WTC11 (cell line): ENCODE data around the gene MYH9. TPM values are rescaled to one million over a fixed set of nuclear protein-coding genes. Genes with fewer than 3 reads are reported as not detected.

ENCODE experiments used
- ATAC-seq: fragments of 200-7000 bp; cut with Tn5 transposase; 2 replicates; pipeline ENCODE4 v1.10.0; 2021; ENCODE audit warnings: mild to moderate bottlenecking, moderate library complexity
- CTCF ChIA-PET: fragments of 300-600 bp; sonication (Branson Sonifier 250); formaldehyde crosslinking; loops from one replicate; lab custom pipeline; 2021; ENCODE audit warnings: antibody characterized with exemption; lab: Charles Lee
- POLR2A ChIA-PET: fragments of 350-600 bp; sonication (Branson Sonifier 250); formaldehyde crosslinking; loops from one replicate; lab custom pipeline; 2021; ENCODE audit warnings: antibody characterized with exemption; lab: Charles Lee
- DNase-seq: peaks from one replicate; pipeline ENCODE4 v3.0.0; 2021; ENCODE audit warnings: low spot score
- H3K27ac Mint-ChIP-seq: 2 replicates; pipeline ENCODE4 v1.8.0; 2021; ENCODE audit warnings: mixed read lengths
- H3K27me3 Mint-ChIP-seq: 2 replicates; pipeline ENCODE4 v1.8.0; 2021; ENCODE audit warnings: low read depth, mild to moderate bottlenecking, moderate library complexity, mixed read lengths
- H3K36me3 Mint-ChIP-seq: 2 replicates; pipeline ENCODE4 v1.8.0; 2021; ENCODE audit warnings: mixed read lengths
- H3K4me1 Mint-ChIP-seq: 2 replicates; pipeline ENCODE4 v1.8.0; 2022; ENCODE audit warnings: mixed read lengths
- H3K4me3 Mint-ChIP-seq: 2 replicates; pipeline ENCODE4 v1.8.0; 2021; ENCODE audit warnings: mild to moderate bottlenecking, moderate library complexity, mixed read lengths
- H3K9me3 Mint-ChIP-seq: 2 replicates; pipeline ENCODE4 v1.8.0; 2021; ENCODE audit warnings: mixed read lengths
- ATF1 ChIP-seq: sonication (generic); formaldehyde crosslinking; IDR thresholded peaks from 2 replicates; pipeline ENCODE4 v1.8.1; 2023; ENCODE audit warnings: mild to moderate bottlenecking, moderate library complexity, missing genetic modification reagents
- ATF3 ChIP-seq: sonication (generic); formaldehyde crosslinking; conservative IDR thresholded peaks from 2 replicates; pipeline ENCODE4 v1.8.1; 2022; ENCODE audit warnings: mild to moderate bottlenecking, missing genetic modification reagents
- CDX4 ChIP-seq: fragments of 250-450 bp; sonication (Bioruptor Pico); IDR thresholded peaks from 2 replicates; pipeline ENCODE4 v1.9.0; 2021; ENCODE audit warnings: moderate library complexity, mild to moderate bottlenecking, inconsistent platforms, borderline replicate concordance
- ELF4 ChIP-seq: sonication (generic); formaldehyde crosslinking; IDR thresholded peaks from 2 replicates; pipeline ENCODE4 v1.8.1; 2022; ENCODE audit warnings: low read depth, mild to moderate bottlenecking, moderate library complexity, missing genetic modification reagents
- EMX1 ChIP-seq: fragments of 250-450 bp; sonication (Bioruptor Pico); IDR thresholded peaks from 2 replicates; pipeline ENCODE4 v1.8.0; 2021; ENCODE audit warnings: mild to moderate bottlenecking
- ETV6 ChIP-seq: sonication (generic); formaldehyde crosslinking; IDR thresholded peaks from 2 replicates; pipeline ENCODE4 v1.8.1; 2022; ENCODE audit warnings: mild to moderate bottlenecking, missing genetic modification reagents
- FOXK1 ChIP-seq: sonication (generic); formaldehyde crosslinking; IDR thresholded peaks from 2 replicates; pipeline ENCODE4 v1.8.0; 2022; ENCODE audit warnings: mild to moderate bottlenecking, moderate library complexity, missing genetic modification reagents
- HMGXB4 ChIP-seq: sonication (generic); formaldehyde crosslinking; IDR thresholded peaks from 2 replicates; pipeline ENCODE4 v1.8.1; 2023; ENCODE audit warnings: mild to moderate bottlenecking, moderate library complexity, missing genetic modification reagents
- NFATC4 ChIP-seq: fragments of 250-450 bp; sonication (Bioruptor Pico); IDR thresholded peaks from 2 replicates; pipeline ENCODE4 v1.9.0; 2021; ENCODE audit warnings: mild to moderate bottlenecking
- NR3C1 ChIP-seq: sonication (generic); formaldehyde crosslinking; conservative IDR thresholded peaks from 2 replicates; pipeline ENCODE4 v1.8.1; 2023; ENCODE audit warnings: low read depth, mild to moderate bottlenecking, missing genetic modification reagents
- OVOL2 ChIP-seq: fragments of 250-450 bp; sonication (Bioruptor Pico); IDR thresholded peaks from 2 replicates; pipeline ENCODE4 v1.9.0; 2021; ENCODE audit warnings: mild to moderate bottlenecking, borderline replicate concordance
- PREB ChIP-seq: sonication (generic); formaldehyde crosslinking; IDR thresholded peaks from 2 replicates; pipeline ENCODE4 v1.8.1; 2022; ENCODE audit warnings: mild to moderate bottlenecking, missing genetic modification reagents, moderate library complexity, borderline replicate concordance
- RELA ChIP-seq: sonication (generic); formaldehyde crosslinking; IDR thresholded peaks from 2 replicates; pipeline ENCODE4 v1.8.1; 2022; ENCODE audit warnings: missing genetic modification reagents, mild to moderate bottlenecking, borderline replicate concordance
- ZNF219 ChIP-seq: sonication (generic); formaldehyde crosslinking; IDR thresholded peaks from 2 replicates; pipeline ENCODE4 v1.8.0; 2023; ENCODE audit warnings: missing genetic modification reagents, mild to moderate bottlenecking, borderline replicate concordance
- ZNF263 ChIP-seq: sonication (generic); formaldehyde crosslinking; IDR thresholded peaks from 2 replicates; pipeline ENCODE4 v1.8.1; 2022; ENCODE audit warnings: low read depth, mild to moderate bottlenecking, moderate library complexity, missing genetic modification reagents
- ZNF416 ChIP-seq: fragments of 250-450 bp; sonication (Bioruptor Pico); IDR thresholded peaks from 2 replicates; pipeline ENCODE4 v1.9.0; 2021; ENCODE audit warnings: mild to moderate bottlenecking, inconsistent platforms
- ZNF423 ChIP-seq: fragments of 250-450 bp; sonication (Bioruptor Pico); IDR thresholded peaks from 2 replicates; pipeline ENCODE4 v2.1.2; 2022; ENCODE audit warnings: mild to moderate bottlenecking, moderate library complexity
- ZNF512 ChIP-seq: sonication (generic); formaldehyde crosslinking; IDR thresholded peaks from 2 replicates; pipeline ENCODE4 v1.8.1; 2022; ENCODE audit warnings: missing genetic modification reagents, borderline replicate concordance
- total RNA-seq: library from RNA; stranded (reverse); gene quantifications from 3 replicates; pipeline ENCODE4 v1.2.3, GENCODE V29; 2021
- TF ChIP-seq, protein P1 (sequence below): sonication (generic); formaldehyde crosslinking; IDR thresholded peaks from 2 replicates; pipeline ENCODE4 v1.8.0; 2022; ENCODE audit warnings: missing genetic modification reagents
- TF ChIP-seq, protein P2 (sequence below): sonication (generic); formaldehyde crosslinking; conservative IDR thresholded peaks from 2 replicates; pipeline ENCODE4 v1.8.1; 2023; ENCODE audit warnings: mild to moderate bottlenecking, low read depth, missing genetic modification reagents, moderate library complexity

The MYH9 gene
- total RNA-seq, 1 experiment from 2014 or later, result 277 TPM

DNA sequence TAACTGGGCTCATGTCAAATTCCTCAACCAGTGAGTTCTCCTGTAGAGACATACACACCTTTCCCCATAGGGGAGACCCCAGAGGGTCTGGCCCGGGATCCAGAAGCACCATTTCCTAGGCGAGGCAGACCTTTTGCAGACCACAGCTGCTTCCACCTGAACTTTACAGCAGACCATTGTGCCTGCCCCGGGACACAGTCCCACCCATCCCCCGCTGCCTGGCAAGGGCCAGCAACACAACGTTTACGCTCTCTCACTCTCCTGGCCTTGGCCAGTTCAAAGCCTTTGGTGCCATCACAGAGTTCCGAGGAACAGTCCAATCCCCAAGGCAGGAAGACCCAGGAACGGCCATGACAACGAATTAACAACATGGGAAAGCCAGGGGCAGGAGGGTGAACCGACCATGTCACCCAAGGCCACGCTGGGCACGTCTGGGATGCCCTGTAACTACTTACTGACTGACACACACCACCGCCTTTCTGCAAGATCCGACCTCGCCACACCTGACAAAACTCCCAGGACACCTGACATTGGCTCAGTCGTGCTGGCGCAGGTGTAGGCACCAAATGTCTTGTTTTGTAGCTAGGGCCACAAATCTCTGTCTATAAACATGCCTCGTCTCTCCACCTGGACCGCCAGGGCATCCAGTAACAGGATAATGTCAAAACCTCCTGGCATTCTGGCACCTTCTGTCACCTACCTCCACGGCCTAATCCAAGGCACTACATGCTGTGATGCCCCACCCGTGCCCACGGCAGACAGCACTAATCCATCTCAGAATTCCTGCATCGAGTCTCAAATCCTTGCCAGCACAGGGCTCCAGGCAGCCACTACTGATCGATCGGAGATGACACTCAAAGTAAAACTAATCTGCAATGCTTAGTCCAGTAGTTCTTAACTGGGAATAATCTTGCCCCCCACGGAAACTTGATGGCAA lies 51.3 kb downstream of the MYH9 start (continued):
- TF ChIP-seq, protein P1, sequence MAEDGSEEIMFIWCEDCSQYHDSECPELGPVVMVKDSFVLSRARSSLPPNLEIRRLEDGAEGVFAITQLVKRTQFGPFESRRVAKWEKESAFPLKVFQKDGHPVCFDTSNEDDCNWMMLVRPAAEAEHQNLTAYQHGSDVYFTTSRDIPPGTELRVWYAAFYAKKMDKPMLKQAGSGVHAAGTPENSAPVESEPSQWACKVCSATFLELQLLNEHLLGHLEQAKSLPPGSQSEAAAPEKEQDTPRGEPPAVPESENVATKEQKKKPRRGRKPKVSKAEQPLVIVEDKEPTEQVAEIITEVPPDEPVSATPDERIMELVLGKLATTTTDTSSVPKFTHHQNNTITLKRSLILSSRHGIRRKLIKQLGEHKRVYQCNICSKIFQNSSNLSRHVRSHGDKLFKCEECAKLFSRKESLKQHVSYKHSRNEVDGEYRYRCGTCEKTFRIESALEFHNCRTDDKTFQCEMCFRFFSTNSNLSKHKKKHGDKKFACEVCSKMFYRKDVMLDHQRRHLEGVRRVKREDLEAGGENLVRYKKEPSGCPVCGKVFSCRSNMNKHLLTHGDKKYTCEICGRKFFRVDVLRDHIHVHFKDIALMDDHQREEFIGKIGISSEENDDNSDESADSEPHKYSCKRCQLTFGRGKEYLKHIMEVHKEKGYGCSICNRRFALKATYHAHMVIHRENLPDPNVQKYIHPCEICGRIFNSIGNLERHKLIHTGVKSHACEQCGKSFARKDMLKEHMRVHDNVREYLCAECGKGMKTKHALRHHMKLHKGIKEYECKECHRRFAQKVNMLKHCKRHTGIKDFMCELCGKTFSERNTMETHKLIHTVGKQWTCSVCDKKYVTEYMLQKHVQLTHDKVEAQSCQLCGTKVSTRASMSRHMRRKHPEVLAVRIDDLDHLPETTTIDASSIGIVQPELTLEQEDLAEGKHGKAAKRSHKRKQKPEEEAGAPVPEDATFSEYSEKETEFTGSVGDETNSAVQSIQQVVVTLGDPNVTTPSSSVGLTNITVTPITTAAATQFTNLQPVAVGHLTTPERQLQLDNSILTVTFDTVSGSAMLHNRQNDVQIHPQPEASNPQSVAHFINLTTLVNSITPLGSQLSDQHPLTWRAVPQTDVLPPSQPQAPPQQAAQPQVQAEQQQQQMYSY (CRISPR knock-in tag), result no peak
- TF ChIP-seq ZNF512 (CRISPR knock-in tag), result no peak
- TF ChIP-seq ZNF219 (CRISPR knock-in tag), result no peak
- no peak for TF ChIP-seq HMGXB4 (CRISPR knock-in tag)
- TF ChIP-seq ATF3 (CRISPR knock-in tag), result no peak
- no peak for TF ChIP-seq ZNF423 (CRISPR knock-in tag)
- no peak for TF ChIP-seq OVOL2 (CRISPR knock-in tag)

DNA sequence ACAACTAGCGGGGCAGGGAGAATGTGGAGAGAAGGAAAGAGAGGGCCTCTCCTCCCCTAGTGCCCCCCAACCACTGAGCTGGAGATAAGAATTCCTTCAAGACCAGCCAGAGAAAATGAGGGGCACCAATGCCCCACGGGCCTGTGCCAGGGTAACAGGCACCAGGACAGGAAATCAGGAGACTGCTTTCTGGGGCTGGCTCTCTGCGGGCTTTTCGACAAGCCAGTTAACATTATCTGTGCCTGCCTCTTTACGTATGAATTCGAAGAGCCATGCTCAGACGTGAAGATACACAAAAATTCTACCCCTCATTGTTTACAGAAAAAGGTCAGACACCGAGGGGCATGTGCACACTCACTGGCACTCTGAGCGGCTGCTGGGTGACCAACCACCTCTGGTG lies 52.1 kb downstream of the MYH9 start:
- H3K36me3 Mint-ChIP-seq, result peaks cover 44% of the 10 kb centered on the region
- no peaks in the 10 kb centered on the region for H3K27me3 Mint-ChIP-seq
- H3K27ac Mint-ChIP-seq, result peak overlapping the region; percentile 99
- ATAC-seq, result no peak
- peaks cover 61% of the 10 kb centered on the region for H3K4me1 Mint-ChIP-seq
- no peak for DNase-seq
- ChIA-PET POLR2A (interaction anchor here (0.5 to 1.4 kb wide), 3 partner anchors 42 to 80 kb away, joined by 3 to 5 read pairs (median 3); no protein-coding TSS in a partner anchor), CTCF (interaction anchor here (1.2 to 3.6 kb wide), 5 partner anchors 10 to 135 kb away, joined by 4 to 16 read pairs (median 7); partner anchors contain the start of gene MYH9)
- H3K9me3 Mint-ChIP-seq, result no peaks in the 10 kb centered on the region
- no peak overlapping the region for H3K4me3 Mint-ChIP-seq
- TF ChIP-seq ATF1 (CRISPR knock-in tag) (no peak), ELF4 (CRISPR knock-in tag) (no peak), NR3C1 (no peak), ZNF416 (CRISPR knock-in tag) (no peak), EMX1 (CRISPR knock-in tag) (no peak), RELA (CRISPR knock-in tag) (no peak), ETV6 (CRISPR knock-in tag) (no peak), CDX4 (no peak), NFATC4 (no peak), FOXK1 (CRISPR knock-in tag) (no peak), PREB (no peak), ZNF263 (CRISPR knock-in tag) (no peak)
- TF ChIP-seq, protein P2, sequence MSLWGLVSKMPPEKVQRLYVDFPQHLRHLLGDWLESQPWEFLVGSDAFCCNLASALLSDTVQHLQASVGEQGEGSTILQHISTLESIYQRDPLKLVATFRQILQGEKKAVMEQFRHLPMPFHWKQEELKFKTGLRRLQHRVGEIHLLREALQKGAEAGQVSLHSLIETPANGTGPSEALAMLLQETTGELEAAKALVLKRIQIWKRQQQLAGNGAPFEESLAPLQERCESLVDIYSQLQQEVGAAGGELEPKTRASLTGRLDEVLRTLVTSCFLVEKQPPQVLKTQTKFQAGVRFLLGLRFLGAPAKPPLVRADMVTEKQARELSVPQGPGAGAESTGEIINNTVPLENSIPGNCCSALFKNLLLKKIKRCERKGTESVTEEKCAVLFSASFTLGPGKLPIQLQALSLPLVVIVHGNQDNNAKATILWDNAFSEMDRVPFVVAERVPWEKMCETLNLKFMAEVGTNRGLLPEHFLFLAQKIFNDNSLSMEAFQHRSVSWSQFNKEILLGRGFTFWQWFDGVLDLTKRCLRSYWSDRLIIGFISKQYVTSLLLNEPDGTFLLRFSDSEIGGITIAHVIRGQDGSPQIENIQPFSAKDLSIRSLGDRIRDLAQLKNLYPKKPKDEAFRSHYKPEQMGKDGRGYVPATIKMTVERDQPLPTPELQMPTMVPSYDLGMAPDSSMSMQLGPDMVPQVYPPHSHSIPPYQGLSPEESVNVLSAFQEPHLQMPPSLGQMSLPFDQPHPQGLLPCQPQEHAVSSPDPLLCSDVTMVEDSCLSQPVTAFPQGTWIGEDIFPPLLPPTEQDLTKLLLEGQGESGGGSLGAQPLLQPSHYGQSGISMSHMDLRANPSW, result no peak
